Stimulated activated naive CD4-positive, alpha-beta T cell treated with Interleukin-2 at 50 U/mL for 16 hours (primary cell): ENCODE results near the gene HAUS3.
"Not testable (repeated sequence)": the region's sequence is repeated elsewhere in the genome, so short reads cannot be mapped to it uniquely, and the experiment has no call there.

Source experiments
- DNase-seq: peaks from one replicate; lab custom pipeline; 2025; lab: John Stamatoyannopoulos, UW

HAUS3 gene

DNA sequence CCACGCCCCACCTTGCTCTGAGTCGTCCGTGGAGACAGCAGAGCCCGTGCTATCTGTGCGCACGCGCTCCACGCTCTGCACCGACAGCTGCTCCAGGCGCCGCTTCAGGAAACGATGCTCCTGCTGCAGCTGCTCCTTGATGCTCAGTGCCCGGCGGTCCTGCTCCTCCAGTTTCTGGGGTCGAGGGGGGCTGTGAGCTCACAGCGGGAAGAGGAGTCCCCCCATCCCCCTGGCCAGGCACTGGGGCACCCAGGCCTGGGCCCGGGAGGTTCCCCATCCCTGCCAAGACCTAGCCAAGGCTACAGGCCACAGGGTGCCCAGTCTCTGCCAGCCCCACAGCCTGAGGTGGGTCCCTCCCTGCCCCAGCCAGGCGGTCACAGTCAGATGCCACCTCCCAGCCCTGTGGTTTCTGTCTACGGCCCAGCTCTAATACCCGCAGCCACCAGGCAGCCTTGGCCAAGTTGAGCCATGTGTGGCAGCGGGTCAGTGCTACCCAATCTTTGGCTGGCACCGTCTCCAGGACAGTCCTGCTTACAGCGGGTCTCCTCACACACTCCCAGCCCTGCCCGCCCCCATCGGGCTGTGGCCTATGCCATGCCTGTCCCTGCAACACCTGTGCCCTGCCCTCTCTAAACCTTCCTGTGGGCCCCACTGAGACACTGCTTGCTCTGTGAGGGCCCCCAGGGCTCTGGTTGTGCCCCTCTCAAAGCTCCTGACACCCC, 9.3 kb upstream of the HAUS3 start:
- no peak for DNase-seq

DNA sequence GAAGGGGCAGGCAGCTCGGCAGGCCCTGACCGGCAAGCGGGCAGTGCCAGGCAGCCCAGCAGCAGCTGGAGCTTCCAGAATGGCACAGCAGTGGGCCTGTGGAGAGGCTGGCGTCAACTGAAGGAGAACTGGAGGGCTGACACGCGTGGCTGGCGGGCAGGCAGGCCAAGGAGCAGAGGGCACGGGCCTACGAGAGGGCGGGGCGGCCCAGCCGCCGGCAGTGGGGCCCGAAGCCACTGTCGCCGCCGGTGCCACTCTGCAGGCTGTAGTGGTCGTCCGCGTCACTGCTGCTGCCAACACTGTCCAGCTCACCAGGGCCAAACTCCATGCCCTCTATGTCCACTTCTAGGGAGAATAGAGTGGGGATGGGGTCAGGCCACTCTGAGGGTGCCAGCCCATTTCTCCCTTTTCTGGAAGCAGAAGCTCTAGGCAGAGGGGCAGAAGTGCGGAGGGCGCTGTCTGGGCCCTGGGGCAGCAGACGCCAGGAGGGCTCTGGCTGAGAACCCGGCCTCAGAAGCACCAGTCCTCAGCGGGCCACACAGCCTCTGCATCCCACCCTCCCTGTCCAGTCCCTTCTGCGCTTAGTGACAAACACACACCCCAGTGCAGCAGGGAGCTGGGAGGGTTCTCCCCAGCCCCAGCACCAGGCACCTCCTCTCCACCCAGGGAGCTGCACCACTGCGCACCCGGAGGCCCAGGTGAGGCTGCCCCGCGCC, 8.6 kb upstream of the HAUS3 start:
- DNase-seq: no peak

DNA sequence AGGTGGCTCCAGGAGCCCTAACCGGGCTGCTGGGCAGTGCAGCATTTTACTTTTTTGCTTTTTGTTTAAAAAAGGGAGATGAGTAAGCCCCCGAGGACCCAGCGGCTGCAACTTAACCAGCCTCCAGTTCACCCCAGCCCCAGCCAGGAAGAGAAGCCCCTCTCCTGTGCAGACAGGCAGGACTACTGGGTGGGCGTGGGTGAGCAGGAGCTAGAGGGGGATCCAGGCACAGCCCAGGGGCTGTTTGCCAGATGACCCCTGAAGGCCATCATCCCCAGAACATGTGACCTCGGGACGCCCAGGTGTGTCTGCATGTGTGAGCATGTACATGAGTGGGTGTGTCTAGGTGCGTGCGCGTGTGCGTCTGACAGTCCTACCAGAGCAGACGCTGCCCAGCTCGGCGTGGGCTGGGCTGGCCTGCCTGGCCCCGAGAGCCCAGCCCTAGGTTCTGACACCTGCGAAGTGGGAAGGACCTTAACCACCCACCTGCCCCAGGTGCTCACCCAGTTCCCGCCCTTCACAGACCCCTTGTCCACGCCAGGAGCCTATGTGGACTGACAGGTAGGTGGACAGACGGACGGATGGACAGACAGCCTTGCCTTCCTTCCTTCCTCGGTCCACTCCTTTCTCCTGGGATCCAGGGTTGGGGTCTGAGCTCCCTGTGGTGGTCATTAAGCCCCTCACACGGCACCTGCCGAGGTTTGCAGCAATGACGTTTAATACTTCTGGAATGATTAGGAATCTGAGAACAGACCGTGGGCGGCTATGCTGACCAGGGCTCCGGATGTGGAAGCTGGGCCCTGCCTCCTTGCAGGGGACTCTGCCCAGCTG, 7.8 kb upstream of the HAUS3 start:
- no peak for DNase-seq

DNA sequence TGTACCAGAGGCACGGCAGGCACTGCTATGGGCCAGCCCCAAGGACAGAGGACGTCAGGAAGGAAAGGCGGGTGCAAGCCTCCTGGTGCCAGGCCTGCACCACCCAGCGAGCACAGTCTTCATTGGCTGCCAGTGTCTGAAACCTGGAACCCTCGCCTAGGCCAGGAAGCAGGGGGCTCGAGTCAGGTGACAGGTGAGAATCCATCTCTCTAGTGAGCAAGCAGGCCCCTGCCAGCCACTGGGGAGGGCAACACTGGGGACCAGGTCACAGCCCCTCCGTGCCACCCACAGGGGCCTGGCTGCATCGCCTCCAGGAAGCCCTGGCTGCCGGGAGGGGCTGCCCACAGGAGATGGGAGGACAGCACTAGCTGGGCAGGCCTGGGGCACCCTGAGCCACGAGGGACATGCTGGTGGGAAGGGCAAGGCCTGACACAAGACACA, 6.9 kb upstream of the HAUS3 start:
- DNase-seq: no peak

DNA sequence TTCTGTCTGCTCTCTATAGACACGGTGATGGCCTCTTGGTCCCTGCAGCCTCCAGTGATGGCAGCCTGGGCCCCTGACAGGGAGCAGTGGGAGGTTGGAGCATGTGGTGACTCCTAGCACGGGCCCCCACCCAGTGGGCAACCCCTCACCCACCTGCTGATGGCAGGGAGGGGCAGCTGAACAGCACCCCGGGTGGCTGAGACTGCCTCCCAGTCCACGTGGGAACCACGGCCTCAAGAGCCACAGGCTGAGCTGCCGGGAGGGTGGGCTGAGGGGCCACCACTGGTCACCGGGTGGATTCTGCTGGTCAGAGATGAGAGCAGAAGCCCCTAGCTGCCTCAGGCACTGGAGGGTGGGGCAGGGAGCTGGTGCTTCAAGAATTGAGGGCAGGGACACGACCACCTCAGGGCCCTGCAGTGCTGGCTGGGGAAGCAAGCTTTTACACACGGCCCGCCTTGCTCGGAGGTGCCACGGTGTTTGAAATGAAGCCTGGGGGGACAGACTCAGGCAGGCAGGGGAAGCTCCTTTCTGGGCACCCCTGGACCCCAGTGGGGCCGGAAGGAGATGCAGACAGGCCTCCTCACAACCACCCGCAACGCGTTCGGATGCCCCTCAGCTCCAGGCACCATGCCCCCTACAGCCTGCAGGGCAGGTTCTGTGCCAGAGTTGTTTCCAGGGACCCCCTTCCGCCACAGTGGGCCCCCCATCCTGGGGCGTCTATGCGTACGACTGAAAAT, 6.3 kb upstream of the HAUS3 start:
- DNase-seq: no peak

DNA sequence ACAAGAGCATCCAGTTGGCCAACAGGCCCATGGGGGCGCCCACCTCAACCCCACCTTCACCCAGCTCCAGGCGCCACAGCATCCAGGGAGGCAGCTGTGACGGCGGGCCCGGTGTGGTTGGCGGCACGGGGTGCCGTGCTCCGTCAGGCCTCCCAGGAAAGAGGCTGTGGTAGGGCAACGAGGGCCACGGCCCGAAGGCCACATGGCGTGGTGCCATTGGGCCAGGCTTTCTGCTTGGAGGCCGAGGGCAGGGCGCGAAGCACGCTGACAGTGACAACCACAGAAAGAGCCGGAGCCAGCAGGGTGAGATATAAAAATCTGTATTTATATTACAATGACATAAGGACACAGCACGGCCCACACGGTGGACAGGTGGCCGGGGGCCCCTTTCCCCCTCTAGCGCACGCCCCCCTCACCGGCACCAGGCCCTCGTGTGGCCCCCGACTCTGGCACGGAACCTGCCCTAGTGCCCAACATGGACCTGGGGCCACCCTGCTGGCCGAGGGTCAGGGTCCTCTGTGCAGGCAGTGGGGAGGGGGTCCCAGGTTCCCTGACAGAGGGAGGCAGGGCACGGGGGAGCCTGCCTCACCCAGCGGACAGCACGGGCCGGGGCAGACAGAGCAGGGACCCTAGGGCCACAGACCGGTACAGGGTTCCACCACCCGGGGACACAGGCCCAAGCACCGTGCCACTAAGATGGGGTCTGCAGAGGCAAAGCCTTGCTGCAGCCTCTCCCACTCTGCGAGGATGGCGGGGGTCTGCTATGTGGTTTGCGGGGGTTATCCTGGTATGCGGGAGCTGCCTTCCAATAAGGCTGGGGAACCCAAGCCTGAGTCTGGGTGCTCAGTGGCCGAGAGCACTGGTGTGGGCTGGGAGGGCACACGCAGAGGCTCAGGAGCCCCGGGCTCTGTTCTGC, 5.5 kb upstream of the HAUS3 start:
- DNase-seq: no peak

DNA sequence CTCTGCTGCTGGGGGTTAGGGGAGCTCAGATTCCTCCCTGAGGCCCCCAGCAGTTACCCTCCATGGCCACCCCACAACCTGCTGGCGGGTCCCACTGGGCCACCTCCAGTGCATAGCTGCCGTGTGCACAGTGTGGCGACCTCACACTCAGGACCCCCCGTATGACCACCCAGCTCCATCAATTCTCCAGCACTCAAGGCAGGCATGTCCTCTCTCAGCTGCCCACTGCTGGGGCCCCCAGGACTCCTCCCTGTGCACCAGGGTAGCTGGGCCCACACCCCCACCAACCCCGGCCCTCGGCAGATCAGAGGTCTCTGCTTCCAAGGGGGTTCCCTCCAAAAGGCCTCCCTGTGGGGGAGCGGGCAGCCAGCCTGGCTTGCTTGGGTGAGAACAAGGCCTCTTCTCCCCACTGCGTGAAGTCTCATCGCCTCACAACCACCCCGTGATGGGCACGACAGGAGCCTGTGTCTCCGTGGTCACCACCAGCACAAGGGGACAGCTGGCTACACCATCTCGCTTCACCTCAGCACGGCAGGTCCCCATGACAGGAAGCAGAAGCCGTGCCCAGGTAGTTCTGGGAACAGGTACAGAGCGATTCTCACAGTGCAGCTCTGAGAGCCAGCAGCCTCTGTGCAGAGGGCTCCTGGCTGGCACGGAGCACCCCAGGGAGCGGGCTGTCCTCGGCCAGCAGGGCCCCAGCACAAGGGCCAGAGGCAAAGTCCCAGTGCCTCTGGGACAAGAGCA, 4.6 kb upstream of the HAUS3 start:
- DNase-seq: no peak

DNA sequence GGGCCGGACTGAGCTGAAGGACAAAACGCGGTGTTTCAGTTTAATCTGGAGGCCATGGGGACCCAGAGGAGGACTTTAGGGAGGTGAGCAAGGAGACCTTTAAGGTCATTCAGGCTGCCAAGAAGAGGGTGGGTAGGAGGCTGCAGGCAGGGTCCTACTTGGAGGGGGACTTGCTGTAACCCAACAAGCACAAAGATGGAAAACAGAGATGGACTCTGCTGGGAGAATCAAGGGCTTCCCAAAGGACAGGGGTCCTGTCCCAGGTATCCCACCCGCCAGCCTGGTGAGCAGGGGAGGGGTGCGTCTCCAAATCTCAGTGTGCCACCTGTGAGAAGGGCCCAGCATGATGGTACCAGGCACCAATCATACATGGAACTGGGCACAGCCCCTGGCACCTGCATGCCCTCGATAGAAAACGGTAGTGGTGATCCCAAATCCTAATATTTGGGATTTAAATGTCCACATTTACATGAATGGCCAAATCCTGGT, 3.9 kb upstream of the HAUS3 start:
- no peak for DNase-seq

DNA sequence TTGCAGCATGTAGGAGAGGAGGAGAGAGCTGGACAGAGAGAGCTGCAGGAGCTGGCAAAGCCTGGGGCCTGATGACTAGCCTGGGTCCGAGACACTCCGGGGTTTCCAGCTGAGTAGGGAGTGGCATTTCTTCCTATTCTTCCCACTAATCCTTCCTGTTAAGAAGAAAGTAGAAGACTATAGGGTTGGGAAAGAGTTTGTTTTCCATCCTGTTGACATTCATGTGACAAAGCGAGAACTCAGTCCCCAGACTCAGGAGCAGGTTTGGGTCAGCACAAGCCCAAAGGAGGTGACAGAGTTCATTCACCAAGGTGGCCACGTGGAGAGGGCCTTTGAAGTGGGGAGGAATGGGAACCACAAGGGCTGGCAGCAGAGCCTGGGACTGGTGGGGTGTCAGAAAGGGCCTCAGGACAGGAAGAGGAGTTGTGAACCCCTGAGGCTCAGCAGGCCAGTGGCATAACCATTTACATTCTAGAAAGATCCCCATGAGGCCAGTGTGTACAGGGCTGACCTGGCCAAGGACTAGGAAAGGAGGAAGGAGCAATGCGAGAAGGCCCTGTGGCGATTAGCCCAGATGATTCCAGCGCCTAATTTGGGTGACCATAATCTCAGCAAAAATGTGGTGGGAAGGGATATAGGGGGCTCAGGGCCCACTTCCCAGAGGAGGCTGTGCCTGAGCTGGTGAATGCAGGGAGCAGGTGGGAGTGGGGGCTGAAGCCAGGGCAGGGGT, 3.3 kb upstream of the HAUS3 start:
- DNase-seq: no peak

DNA sequence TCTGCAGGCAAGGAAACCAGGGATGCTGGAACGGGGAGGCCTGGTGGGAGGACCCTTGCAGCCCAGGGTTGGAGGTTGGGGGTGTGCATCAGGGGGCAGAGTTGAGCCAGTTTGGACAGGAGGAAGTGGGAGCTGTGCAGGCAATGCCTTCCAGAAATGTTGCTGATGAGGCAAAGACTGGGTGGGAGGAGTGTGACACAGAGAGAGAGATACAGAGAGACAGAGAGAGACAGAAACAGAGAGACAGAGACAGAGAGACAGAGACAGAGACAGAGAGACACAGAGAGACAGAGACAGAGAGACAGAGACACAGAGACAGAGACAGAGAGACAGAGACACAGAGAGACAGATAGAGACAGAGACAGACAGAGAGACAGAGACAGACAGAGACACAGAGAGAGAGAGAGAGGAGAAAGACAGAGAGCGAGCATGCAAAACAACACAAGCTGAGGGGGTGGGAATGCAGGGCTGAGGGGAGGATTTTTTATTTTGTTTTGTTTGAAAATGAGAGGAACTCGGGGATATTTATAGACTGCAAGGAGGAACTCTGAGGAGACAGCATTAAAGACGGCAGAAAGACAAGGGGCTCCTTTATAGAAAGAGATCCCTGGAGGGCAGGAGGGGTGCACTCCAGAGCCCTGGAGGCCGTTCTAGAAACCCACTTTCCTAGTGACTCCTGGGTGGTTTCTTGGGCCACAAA, 1.9 kb upstream of the HAUS3 start:
- no peak for DNase-seq

DNA sequence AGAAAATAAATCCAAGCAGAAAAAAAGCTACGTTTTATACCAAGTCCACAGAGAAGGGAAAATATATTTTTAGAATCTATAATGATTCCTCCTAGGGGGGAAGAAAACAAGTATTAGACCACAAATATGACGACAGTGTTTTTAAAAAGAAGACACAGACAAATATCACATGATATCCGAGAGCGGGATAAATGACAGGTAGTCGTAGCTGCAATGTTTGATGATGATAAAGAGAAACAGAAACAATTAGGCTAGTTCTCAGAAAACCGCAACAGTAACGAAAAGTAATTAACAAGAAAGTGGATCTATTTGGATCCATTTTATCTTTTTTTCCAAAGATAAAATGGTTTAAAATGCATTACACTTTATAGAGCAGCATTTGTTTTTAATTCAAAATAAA, 918 bp downstream of the HAUS3 start:
- no peak for DNase-seq

DNA sequence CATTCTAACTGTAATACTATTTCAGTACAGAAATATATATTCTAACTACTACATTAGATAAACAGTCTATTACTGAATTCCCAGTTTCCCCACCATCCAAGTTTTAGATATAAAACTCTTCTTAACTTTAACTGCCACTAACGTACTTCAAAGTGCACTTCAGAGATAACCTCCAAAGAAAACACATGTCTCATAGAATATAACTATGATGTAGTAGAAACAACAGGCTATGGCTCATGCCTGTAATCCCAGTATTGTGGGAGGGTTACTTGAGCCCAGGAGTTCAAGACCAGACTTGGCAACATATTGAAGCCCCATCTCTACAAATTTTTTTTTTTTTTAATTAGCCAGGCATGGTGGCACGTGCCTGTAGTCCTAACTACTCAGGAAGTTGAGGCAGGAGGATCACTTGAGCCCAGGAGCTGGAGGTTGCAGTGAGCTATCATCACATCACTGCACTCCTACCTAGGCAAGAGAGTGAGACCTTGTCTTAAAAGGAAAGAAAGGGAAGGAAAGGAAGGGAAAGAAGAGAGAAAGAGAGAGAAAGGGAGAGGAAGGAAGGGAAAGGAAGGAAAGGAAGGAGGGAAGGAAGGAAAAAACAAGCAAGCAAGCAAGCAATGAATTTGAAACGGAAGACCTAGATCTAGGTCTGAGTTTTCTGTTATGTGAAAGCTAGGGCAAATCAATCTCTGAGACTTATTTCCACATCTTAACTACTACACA, 4.8 kb downstream of the HAUS3 start:
- DNase-seq: no peak

DNA sequence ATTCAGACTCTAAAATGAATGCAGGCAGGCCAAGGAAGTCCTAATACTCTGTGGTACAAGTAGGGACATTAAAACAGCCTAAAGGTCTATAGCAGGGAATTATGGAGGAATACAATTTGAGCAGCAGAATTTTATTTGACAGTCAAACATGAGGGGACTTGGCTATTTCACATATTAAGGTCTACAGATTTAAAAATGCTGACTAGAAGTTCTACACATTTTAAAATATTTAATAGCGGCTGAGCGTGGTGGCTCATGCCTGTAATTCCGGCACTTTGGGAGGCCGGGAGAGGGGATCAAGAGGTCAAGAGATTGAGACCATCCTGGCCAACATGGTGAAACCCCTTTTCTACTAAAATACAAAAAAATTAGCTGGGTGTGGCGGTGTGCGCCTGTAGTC, 10.8 kb downstream of the HAUS3 start:
- no peak for DNase-seq

DNA sequence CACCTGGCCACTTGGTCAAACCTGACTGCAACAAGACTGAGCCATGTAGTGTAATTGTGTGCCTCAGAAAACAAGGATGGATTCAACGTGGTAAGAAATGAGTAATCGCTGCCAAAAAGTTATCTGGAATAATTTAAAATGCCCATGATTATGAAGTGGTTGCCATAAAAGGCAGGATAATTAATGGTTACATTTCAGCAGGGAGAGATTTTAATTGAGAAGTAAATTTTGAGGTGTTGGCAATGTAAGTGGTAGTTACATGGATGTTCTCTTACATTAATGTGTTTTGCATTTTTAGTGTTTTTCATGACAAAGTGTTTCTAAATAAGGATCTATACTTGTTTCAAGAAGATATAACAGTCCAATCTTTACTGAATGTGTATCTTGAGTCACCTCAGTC, 15.7 kb downstream of the HAUS3 start:
- DNase-seq: no peak

DNA sequence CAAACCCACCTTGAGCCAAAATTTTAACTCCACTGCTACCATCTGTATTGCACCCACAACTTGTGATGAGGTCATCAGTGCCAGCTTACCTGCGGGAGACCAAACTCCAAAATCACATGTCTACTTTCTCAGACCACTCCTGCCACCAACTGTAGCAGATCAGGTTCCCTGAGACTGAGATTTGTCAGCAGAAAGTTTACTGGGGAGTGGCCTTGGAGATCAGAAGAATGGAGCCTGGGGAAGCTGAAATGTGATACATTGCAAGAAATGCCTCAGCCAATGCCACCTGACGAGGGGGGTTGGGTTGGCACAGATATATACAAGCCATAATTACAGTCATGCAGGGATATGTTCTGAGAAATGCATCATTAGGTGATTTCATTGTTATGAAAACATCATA, 19.1 kb downstream of the HAUS3 start:
- DNase-seq: no peak

DNA sequence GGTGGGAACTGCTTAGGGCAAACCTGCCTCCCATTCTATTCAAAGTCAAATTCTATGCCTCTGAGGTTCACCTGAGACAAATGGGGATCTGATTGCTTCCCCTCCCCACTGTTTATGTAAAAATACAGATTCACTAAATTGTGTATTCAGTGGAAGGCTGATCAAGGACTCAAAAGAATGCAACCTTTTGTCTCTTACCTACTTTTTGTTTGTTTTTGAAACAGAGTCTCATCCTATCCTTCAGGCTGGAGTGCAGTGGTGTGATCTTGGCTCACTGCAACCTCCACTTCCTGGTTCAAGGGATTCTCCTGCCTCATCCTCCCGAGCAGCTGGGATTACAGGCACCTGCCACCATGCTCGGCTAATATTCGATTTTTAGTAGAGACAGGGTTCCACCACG, 20.5 kb downstream of the HAUS3 start:
- not testable (repeated sequence) for DNase-seq

DNA sequence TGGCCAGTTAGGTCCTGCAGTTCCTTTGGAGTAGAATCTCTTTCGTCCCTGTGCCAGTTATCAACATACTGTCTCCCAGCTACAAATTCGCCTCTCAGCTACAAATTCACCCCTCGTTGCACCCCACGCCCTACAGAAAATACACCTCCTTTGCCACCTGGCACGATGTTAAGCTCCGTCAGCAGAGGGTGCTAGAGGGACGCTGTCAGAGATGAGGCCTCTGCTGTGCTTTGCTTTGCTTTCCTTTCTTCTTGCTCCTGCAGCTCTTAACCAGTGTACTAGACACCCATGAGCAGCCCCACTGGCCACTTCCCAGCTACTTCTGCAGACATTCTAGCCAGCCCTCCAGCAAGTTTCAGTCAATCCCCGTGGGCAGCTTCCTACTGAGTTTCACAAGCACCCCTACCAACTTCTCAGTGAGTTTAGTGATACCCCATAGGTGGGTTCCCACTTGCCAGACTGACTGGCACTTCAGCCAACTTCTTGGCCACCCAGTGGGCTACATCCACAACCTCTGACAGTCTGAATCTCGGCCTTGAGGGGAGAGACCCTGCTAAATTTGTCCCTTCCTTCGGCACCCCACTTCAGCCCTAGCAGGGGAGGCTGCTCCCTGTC, 21.8 kb downstream of the HAUS3 start:
- peak; percentile 73 for DNase-seq
